SIG-M5 treated with dmso at 0.1 percent for 504 hours (cell line): Measurements from ENCODE around the gene TMEM109.

ENCODE experiments used
- DNase-seq: peaks from one replicate; lab custom pipeline; 2025; ENCODE audit not compliant: unreplicated experiment; lab: John Stamatoyannopoulos, UW

Gene TMEM109

GRCh38 chr11:60939855-60940254 is 25.9 kb downstream of the TMEM109 start:
- DNase-seq = no peak

- no peak for DNase-seq
Measured at GRCh38 chr11:60941371-60942119, 27.6 kb downstream of the TMEM109 start.

- DNase-seq = peak; percentile 18
Measured at GRCh38 chr11:60942219-60942618, 28.3 kb downstream of the TMEM109 start.

- peak; percentile 50 for DNase-seq
Measured at GRCh38 chr11:60942970-60943565, 29.1 kb downstream of the TMEM109 start.

- DNase-seq = peak; percentile 24
Measured at GRCh38 chr11:60944490-60945294, 30.7 kb downstream of the TMEM109 start.

- DNase-seq = no peak
Measured at GRCh38 chr11:60945295-60945667, 31.3 kb downstream of the TMEM109 start.

- no peak for DNase-seq
Measured at GRCh38 chr11:60946601-60947264, 32.8 kb downstream of the TMEM109 start.

GRCh38 chr11:60947700-60948099 is 33.7 kb downstream of the TMEM109 start:
- DNase-seq = no peak

- no peak for DNase-seq
Measured at GRCh38 chr11:60948250-60948649, 34.3 kb downstream of the TMEM109 start.

- no peak for DNase-seq
Measured at GRCh38 chr11:60950024-60950423, 36.1 kb downstream of the TMEM109 start.

- no peak for DNase-seq
Measured at GRCh38 chr11:60950933-60951605, 37.1 kb downstream of the TMEM109 start.

- DNase-seq = no peak
Measured at GRCh38 chr11:60951606-60951903, 37.6 kb downstream of the TMEM109 start.

GRCh38 chr11:60951904-60952741 is 38.2 kb downstream of the TMEM109 start, which contains the start of gene SLC15A3:
TSS of gene SLC15A3 (minus strand) at chr11:60952176. CDS start at chr11:60951551, 625 bp downstream.
- peak; percentile 93 for DNase-seq

GRCh38 chr11:60952742-60953170 is 38.8 kb downstream of the TMEM109 start:
- DNase-seq = no peak

- DNase-seq = no peak
Measured at GRCh38 chr11:60953781-60954180, 39.8 kb downstream of the TMEM109 start.

GRCh38 chr11:60954421-60954820 is 40.5 kb downstream of the TMEM109 start:
- DNase-seq = no peak

GRCh38 chr11:60955571-60955970 is 41.6 kb downstream of the TMEM109 start:
- DNase-seq = no peak

- no peak for DNase-seq
Measured at GRCh38 chr11:60957188-60957587, 43.2 kb downstream of the TMEM109 start.

- DNase-seq = no peak
Measured at GRCh38 chr11:60959431-60959830, 45.5 kb downstream of the TMEM109 start.

GRCh38 chr11:60960405-60960804 is 46.4 kb downstream of the TMEM109 start:
- DNase-seq = no peak
